Esophagus muscularis mucosa (tissue), 4 donors: Measurements from ENCODE around the gene SNX27. TPM values are rescaled to one million over a fixed set of nuclear protein-coding genes. Genes with fewer than 3 reads are reported as not detected.
"Not testable (repeated sequence)": the region's sequence is repeated elsewhere in the genome, so short reads cannot be mapped to it uniquely, and the experiment has no call there.

Experiments
- DNase-seq: peaks from one replicate; pipeline ENCODE4 v3.0.0-alpha.2; 2017; ENCODE audit errors: extremely low spot score
- H3K27ac ChIP-seq, 4 donors: fragments of 200-600 bp; sonication (generic); replicated peaks in 1 of 4; 1 replicate in 3 of 4; 2 replicates in 1 of 4; pipeline ENCODE4 v1.5.1; 2016 to 2019; ENCODE audit warnings: mild to moderate bottlenecking in 1 of 4
- H3K27me3 ChIP-seq, 4 donors: fragments of 200-600 bp; sonication (generic); one replicate each; pipeline versions ENCODE4 v1.5.1 to v1.6.0; 2016 to 2019
- H3K36me3 ChIP-seq, 4 donors: fragments of 200-600 bp; sonication (generic); one replicate each; pipeline ENCODE4 v1.5.1; 2016 to 2019
- H3K4me1 ChIP-seq, 4 donors: fragments of 200-600 bp; sonication (generic); one replicate each; pipeline ENCODE4 v1.5.1; 2016 to 2019
- H3K4me3 ChIP-seq, 4 donors: fragments of 200-600 bp; sonication (generic); 1 replicate in 2 of 4; 2 replicates in 2 of 4; pipeline ENCODE4 v1.5.1; 2016 to 2019; ENCODE audit warnings: mild to moderate bottlenecking in 4 of 4, moderate library complexity in 1 of 4
- H3K9me3 ChIP-seq, 4 donors: fragments of 200-600 bp; sonication (generic); 1 replicate in 3 of 4; 2 replicates in 1 of 4; pipeline ENCODE4 v1.5.1; 2016 to 2019
- CTCF ChIP-seq, 3 experiments: fragments of 200-600 bp in 2 of 3; fragments of 450-650 bp in 1 of 3; sonication (generic) in 2 of 3; IDR thresholded peaks; one replicate each; pipeline ENCODE4 v1.5.1; 2017 to 2019; ENCODE audit warnings: antibody characterized with exemption in 3 of 3, mild to moderate bottlenecking in 2 of 3, moderate library complexity in 1 of 3
- EP300 ChIP-seq: sonication (generic); formaldehyde crosslinking; IDR thresholded peaks from one replicate; pipeline ENCODE4 v1.6.1; 2017; ENCODE audit warnings: antibody characterized with exemption
- POLR2A ChIP-seq: fragments of 450-650 bp; IDR thresholded peaks from one replicate; pipeline ENCODE4 v1.6.1; 2017; ENCODE audit warnings: antibody characterized with exemption, moderate library complexity, mild to moderate bottlenecking, low read depth
- POLR2AphosphoS5 ChIP-seq, 2 donors: sonication (generic); formaldehyde crosslinking; IDR thresholded peaks; one replicate each; pipeline ENCODE4 v1.6.1; 2017; ENCODE audit warnings: antibody characterized with exemption in 2 of 2
- WGBS: methylation state at CpG from one replicate; pipeline ENCODE4 v1.1.5; 2018; 5-methylcytosine and 5-hydroxymethylcytosine counted together
- intact Hi-C: fragments of 100-400 bp; cut with DNase I; formaldehyde crosslinking; loops from one replicate; pipeline ENCODE4 v1.15.1; 2023
- total RNA-seq, 4 donors: library from RNA; depleted of rRNA; stranded (reverse); fragments of >200 nt; gene quantifications; one replicate each; pipeline versions ENCODE4 v1.1.0 to v1.2.1, GENCODE V29; 2016

The SNX27 gene
- total RNA-seq, 4 donors from 2014 or later: 39.4 to 55.4 (median 49.6) TPM

- H3K36me3 ChIP-seq: peaks cover 4 to 23% (median 9%) of the 10 kb centered on the region in 4 donors
- TF ChIP-seq POLR2A: no peak
- TF ChIP-seq EP300: no peak
- no peak for TF ChIP-seq CTCF (IDR thresholded peaks at IDR 0.05)
- TF ChIP-seq POLR2AphosphoS5 (IDR thresholded peaks at IDR 0.05): no peak
- intact Hi-C loops: no loop called here
- H3K9me3 ChIP-seq: no peaks in the 10 kb centered on the region
- DNase-seq: no peak
- no peaks in the 10 kb centered on the region for H3K27me3 ChIP-seq
- H3K4me3 ChIP-seq: no peak overlapping the region
- H3K27ac ChIP-seq: peak overlapping the region in 1 of 4 donors; percentile 10
- H3K4me1 ChIP-seq: peaks cover 0 to 24% (median 20%) of the 10 kb centered on the region in 4 donors
- WGBS: 83% methylated on average over 1 of the region's 1 CpG
These were observed 41.5 kb downstream of the SNX27 start for GRCh38 chr1:151653397-151653796.

GRCh38 chr1:151655371-151655770 lies 43.5 kb downstream of the SNX27 start:
- H3K36me3 ChIP-seq: peaks cover 14 to 33% (median 24%) of the 10 kb centered on the region in 4 donors
- H3K4me3 ChIP-seq: no peak overlapping the region
- H3K27ac ChIP-seq: no peak overlapping the region
- peaks cover 0 to 24% (median 20%) of the 10 kb centered on the region in 4 donors for H3K4me1 ChIP-seq
- 41% methylated on average over 3 of the region's 3 CpGs for WGBS
- no peaks in the 10 kb centered on the region for H3K9me3 ChIP-seq
- no peaks in the 10 kb centered on the region for H3K27me3 ChIP-seq
- TF ChIP-seq POLR2A (no peak), EP300 (no peak), POLR2AphosphoS5 (IDR thresholded peaks at IDR 0.05) (no peak), CTCF (IDR thresholded peaks at IDR 0.05) (no peak)
- no peak for DNase-seq
- intact Hi-C loops: no loop called here

- DNase-seq: no peak
- Histone ChIP-seq H3K27ac (no peak overlapping the region), H3K9me3 (no peaks in the 10 kb centered on the region), H3K36me3 (peaks cover 14 to 72% (median 42%) of the 10 kb centered on the region in 4 donors), H3K4me3 (no peak overlapping the region), H3K4me1 (peaks cover 0 to 7% (median 0%) of the 10 kb centered on the region in 4 donors), H3K27me3 (no peaks in the 10 kb centered on the region)
- WGBS: 78% methylated on average over 6 of the region's 6 CpGs
- TF ChIP-seq POLR2AphosphoS5 (IDR thresholded peaks at IDR 0.05): no peak
- TF ChIP-seq POLR2A: no peak
- TF ChIP-seq CTCF (IDR thresholded peaks at IDR 0.05): no peak
- TF ChIP-seq EP300: no peak
- intact Hi-C loops: no loop called here
These were observed 49.9 kb downstream of the SNX27 start for GRCh38 chr1:151661751-151662150.

GRCh38 chr1:151668090-151668489 lies 56.2 kb downstream of the SNX27 start:
- Histone ChIP-seq H3K4me3 (no peak overlapping the region), H3K4me1 (peaks cover 0 to 12% (median 0%) of the 10 kb centered on the region in 4 donors), H3K36me3 (peaks cover 6 to 50% (median 22%) of the 10 kb centered on the region in 4 donors), H3K27me3 (no peaks in the 10 kb centered on the region), H3K27ac (no peak overlapping the region), H3K9me3 (no peaks in the 10 kb centered on the region)
- WGBS: 77% methylated on average over 3 of the region's 3 CpGs
- no peak for DNase-seq
- TF ChIP-seq CTCF (IDR thresholded peaks at IDR 0.05) (no peak), POLR2A (no peak), POLR2AphosphoS5 (IDR thresholded peaks at IDR 0.05) (no peak), EP300 (no peak)
- intact Hi-C loops: no loop called here

- DNase-seq, H3K27me3 ChIP-seq, H3K4me3 ChIP-seq, H3K27ac ChIP-seq, H3K9me3 ChIP-seq, intact Hi-C loops: not testable (repeated sequence)
- peaks cover 6 to 55% (median 26%) of the 10 kb centered on the region in 4 donors for H3K36me3 ChIP-seq
- 88% methylated on average over 2 of the region's 2 CpGs for WGBS
- peaks cover 0 to 12% (median 0%) of the 10 kb centered on the region in 4 donors for H3K4me1 ChIP-seq
These were observed 58.3 kb downstream of the SNX27 start for GRCh38 chr1:151670036-151670675.
